Liver (tissue), 9 donors: Measurements from ENCODE around the gene NCAPG2. TPM values are rescaled to one million over a fixed set of nuclear protein-coding genes. Genes with fewer than 3 reads are reported as not detected.

Experiments used
- DNase-seq: peaks from one replicate; pipeline ENCODE4 v3.0.0-alpha.2; 2017; ENCODE audit warnings: low spot score
- H3K27ac ChIP-seq, 2 donors: one replicate each; pipeline ENCODE4 v1.7.0; 2013; ENCODE audit warnings: inconsistent platforms in 2 of 2, low read length in 2 of 2, control low read depth in 1 of 2, low read depth in 1 of 2, mild to moderate bottlenecking in 1 of 2
- H3K27me3 ChIP-seq, 4 donors: one replicate each; pipeline versions ENCODE4 v1.6.1 to v1.7.0; 2013; ENCODE audit warnings: low read length in 3 of 4, inconsistent platforms in 1 of 4, mild to moderate bottlenecking in 1 of 4, moderate library complexity in 1 of 4; ENCODE audit not compliant: control insufficient read depth in 4 of 4, insufficient read depth in 4 of 4
- H3K36me3 ChIP-seq, 4 donors: one replicate each; pipeline versions ENCODE4 v1.6.1 to v1.7.0; 2013; ENCODE audit warnings: low read length in 3 of 4, mild to moderate bottlenecking in 3 of 4, low read depth in 1 of 4, moderate library complexity in 1 of 4; ENCODE audit not compliant: control insufficient read depth in 4 of 4, insufficient read depth in 3 of 4
- H3K4me1 ChIP-seq, 4 donors: one replicate each; pipeline versions ENCODE4 v1.6.1 to v1.7.0; 2013; ENCODE audit warnings: low read length in 3 of 4, mild to moderate bottlenecking in 3 of 4, moderate library complexity in 1 of 4; ENCODE audit not compliant: control insufficient read depth in 4 of 4, insufficient read depth in 4 of 4
- H3K4me3 ChIP-seq, 3 donors: one replicate each; pipeline versions ENCODE4 v1.6.1 to v1.7.0; 2013; ENCODE audit warnings: low read length in 3 of 3, control low read depth in 1 of 3, low read depth in 1 of 3, mild to moderate bottlenecking in 1 of 3
- H3K9ac ChIP-seq, 2 donors: one replicate each; pipeline ENCODE4 v1.7.0; 2013; ENCODE audit warnings: low read length in 2 of 2, mild to moderate bottlenecking in 2 of 2, moderate library complexity in 2 of 2, control low read depth in 1 of 2, low read depth in 1 of 2
- H3K9me3 ChIP-seq, 4 donors: one replicate each; pipeline versions ENCODE4 v1.6.1 to v1.7.0; 2013; ENCODE audit warnings: low read length in 3 of 4; ENCODE audit not compliant: control insufficient read depth in 4 of 4
- EGR1 ChIP-seq, 2 donors: IDR thresholded peaks; 2 replicates each; pipeline ENCODE4 v1.6.1; 2016 to 2018; ENCODE audit warnings: antibody characterized with exemption in 2 of 2, low read depth in 2 of 2
- FOXA1 ChIP-seq: IDR thresholded peaks from 2 replicates; pipeline ENCODE4 v1.6.1; 2016; ENCODE audit warnings: antibody characterized with exemption
- FOXA2 ChIP-seq: IDR thresholded peaks from 2 replicates; pipeline ENCODE4 v1.6.1; 2016; ENCODE audit warnings: antibody characterized with exemption
- GABPA ChIP-seq, 2 donors: IDR thresholded peaks in 1 of 2; conservative IDR thresholded peaks in 1 of 2; 2 replicates each; pipeline ENCODE4 v1.6.1; 2016; ENCODE audit warnings: antibody characterized with exemption in 2 of 2, mild to moderate bottlenecking in 1 of 2, moderate library complexity in 1 of 2
- HNF4A ChIP-seq, 2 donors: conservative IDR thresholded peaks; 2 replicates each; pipeline ENCODE4 v1.6.1; 2016; ENCODE audit warnings: antibody characterized with exemption in 2 of 2, mild to moderate bottlenecking in 2 of 2
- HNF4G ChIP-seq: IDR thresholded peaks from 2 replicates; pipeline ENCODE4 v1.6.1; 2016; ENCODE audit warnings: antibody characterized with exemption
- JUND ChIP-seq, 2 donors: IDR thresholded peaks; 2 replicates each; pipeline ENCODE4 v1.6.1; 2016; ENCODE audit warnings: antibody characterized with exemption in 2 of 2
- NR2F2 ChIP-seq: IDR thresholded peaks from 2 replicates; pipeline ENCODE4 v1.6.1; 2016; ENCODE audit warnings: antibody characterized with exemption
- RAD21 ChIP-seq, 2 donors: IDR thresholded peaks; 2 replicates each; pipeline ENCODE4 v1.6.1; 2016; ENCODE audit warnings: antibody characterized with exemption in 2 of 2, mild to moderate bottlenecking in 2 of 2
- RXRA ChIP-seq, 2 donors: IDR thresholded peaks; 2 replicates each; pipeline ENCODE4 v1.6.1; 2017 to 2018; ENCODE audit warnings: antibody characterized with exemption in 2 of 2, mild to moderate bottlenecking in 1 of 2
- SP1 ChIP-seq: IDR thresholded peaks from 2 replicates; pipeline ENCODE4 v1.6.1; 2018; ENCODE audit warnings: antibody characterized with exemption, mild to moderate bottlenecking
- TAF1 ChIP-seq: conservative IDR thresholded peaks from 2 replicates; pipeline ENCODE4 v1.6.1; 2016; ENCODE audit warnings: antibody characterized with exemption, mild to moderate bottlenecking
- YY1 ChIP-seq: IDR thresholded peaks from 2 replicates; pipeline ENCODE4 v1.6.1; 2016; ENCODE audit warnings: antibody characterized with exemption, mild to moderate bottlenecking
- WGBS: extraction: QIAGEN DNeasy Blood & Tissue Kit; methylation state at CpG from one replicate; pipeline ENCODE4 v1.1.7; 2013; 5-methylcytosine and 5-hydroxymethylcytosine counted together
- polyA plus RNA-seq, 2 donors: library from polyadenylated mRNA; stranded (reverse) in 1 of 2; unstranded in 1 of 2; fragments of 200-250 nt in 1 of 2; fragments of >200 nt in 1 of 2; fragmentation: Nextera tagmentation in 1 of 2; extraction: Ambion mirVana in 1 of 2; gene quantifications; one replicate each; pipeline versions ENCODE4 v1.2.1 to v1.2.3, GENCODE V29; 2013 to 2015
- total RNA-seq, 2 donors: library from RNA; depleted of rRNA; stranded (reverse); fragments of >200 nt; gene quantifications; one replicate each; pipeline ENCODE4 v1.2.3, GENCODE V29; 2014
- TF ChIP-seq, protein P1 (sequence below): IDR thresholded peaks from 2 replicates; pipeline ENCODE4 v1.6.1; 2016; ENCODE audit warnings: antibody characterized with exemption
- TF ChIP-seq, protein P2 (sequence below): fragments of 150-350 bp; IDR thresholded peaks from 2 replicates; pipeline ENCODE4 v1.5.1; 2017; ENCODE audit warnings: improper control_type of control experiment, low read depth, low read length; ENCODE audit not compliant: missing input control
- TF ChIP-seq, protein P3 (sequence below): IDR thresholded peaks from 2 replicates; pipeline ENCODE4 v1.6.1; 2016; ENCODE audit warnings: antibody characterized with exemption
- TF ChIP-seq, protein P4 (sequence below): IDR thresholded peaks from 2 replicates; pipeline ENCODE4 v1.6.1; 2016; ENCODE audit warnings: antibody characterized with exemption
- TF ChIP-seq, protein P5 (sequence below): IDR thresholded peaks from 2 replicates; pipeline ENCODE4 v1.6.1; 2016; ENCODE audit warnings: antibody characterized with exemption, mild to moderate bottlenecking
- donor health status: healthy.
- donor health status: healthy.
- donor health status: healthy.
- donor health status: healthy.
- donor health status: healthy.

Gene NCAPG2
- total and polyA plus RNA-seq, 4 donors, result 0.89 to 37.4 (median 3.7) TPM

DNA sequence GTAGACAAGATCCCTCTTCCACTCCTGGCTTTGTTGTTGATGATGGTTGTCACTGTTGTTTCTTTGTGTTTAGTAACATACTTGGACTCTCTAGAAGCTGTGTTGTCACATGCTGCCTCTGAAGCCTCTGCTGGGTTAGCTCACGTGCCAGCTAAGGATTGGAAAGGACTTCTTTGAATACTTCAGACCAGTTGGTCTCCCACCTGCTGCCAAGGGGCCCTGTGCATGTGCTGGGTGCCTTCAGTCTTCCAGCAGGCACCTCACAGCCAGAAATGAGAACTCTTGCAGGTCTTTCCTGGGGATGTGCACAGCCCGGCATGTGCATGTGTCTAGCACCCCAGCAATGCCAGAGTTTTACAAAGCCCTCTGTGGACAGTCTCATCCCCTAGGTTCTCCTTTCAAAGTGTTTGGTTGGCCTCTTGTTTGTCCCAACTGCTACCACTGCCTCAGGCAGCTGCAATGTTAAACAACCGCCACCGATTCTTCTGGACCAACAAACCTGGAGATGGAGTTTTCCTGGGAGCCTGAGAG lies 21.7 kb upstream of the NCAPG2 start:
- Histone ChIP-seq H3K36me3 (peaks cover 0 to 3% (median 0%) of the 10 kb centered on the region in 4 donors), H3K9me3 (no peaks in the 10 kb centered on the region), H3K4me3 (no peak overlapping the region), H3K27ac (no peak overlapping the region), H3K4me1 (no peaks in the 10 kb centered on the region), H3K27me3 (no peaks in the 10 kb centered on the region), H3K9ac (no peak overlapping the region)
- TF ChIP-seq GABPA (IDR thresholded peaks at IDR 0.05 in 1 of 2, conservative IDR thresholded peaks at IDR 0.05 in 1 of 2) (no peak), JUND (IDR thresholded peaks at IDR 0.05) (no peak), NR2F2 (no peak), TAF1 (no peak), FOXA1 (no peak), HNF4A (conservative IDR thresholded peaks at IDR 0.05) (no peak), SP1 (no peak), HNF4G (no peak), RXRA (IDR thresholded peaks at IDR 0.05) (no peak), YY1 (no peak), RAD21 (IDR thresholded peaks at IDR 0.05) (no peak), FOXA2 (no peak), EGR1 (IDR thresholded peaks at IDR 0.05; ENCODE audit: low read depth in 2 of 2) (no peak)
- TF ChIP-seq, protein P1, sequence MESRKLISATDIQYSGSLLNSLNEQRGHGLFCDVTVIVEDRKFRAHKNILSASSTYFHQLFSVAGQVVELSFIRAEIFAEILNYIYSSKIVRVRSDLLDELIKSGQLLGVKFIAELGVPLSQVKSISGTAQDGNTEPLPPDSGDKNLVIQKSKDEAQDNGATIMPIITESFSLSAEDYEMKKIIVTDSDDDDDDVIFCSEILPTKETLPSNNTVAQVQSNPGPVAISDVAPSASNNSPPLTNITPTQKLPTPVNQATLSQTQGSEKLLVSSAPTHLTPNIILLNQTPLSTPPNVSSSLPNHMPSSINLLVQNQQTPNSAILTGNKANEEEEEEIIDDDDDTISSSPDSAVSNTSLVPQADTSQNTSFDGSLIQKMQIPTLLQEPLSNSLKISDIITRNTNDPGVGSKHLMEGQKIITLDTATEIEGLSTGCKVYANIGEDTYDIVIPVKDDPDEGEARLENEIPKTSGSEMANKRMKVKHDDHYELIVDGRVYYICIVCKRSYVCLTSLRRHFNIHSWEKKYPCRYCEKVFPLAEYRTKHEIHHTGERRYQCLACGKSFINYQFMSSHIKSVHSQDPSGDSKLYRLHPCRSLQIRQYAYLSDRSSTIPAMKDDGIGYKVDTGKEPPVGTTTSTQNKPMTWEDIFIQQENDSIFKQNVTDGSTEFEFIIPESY, result no peak
- TF ChIP-seq, protein P2, sequence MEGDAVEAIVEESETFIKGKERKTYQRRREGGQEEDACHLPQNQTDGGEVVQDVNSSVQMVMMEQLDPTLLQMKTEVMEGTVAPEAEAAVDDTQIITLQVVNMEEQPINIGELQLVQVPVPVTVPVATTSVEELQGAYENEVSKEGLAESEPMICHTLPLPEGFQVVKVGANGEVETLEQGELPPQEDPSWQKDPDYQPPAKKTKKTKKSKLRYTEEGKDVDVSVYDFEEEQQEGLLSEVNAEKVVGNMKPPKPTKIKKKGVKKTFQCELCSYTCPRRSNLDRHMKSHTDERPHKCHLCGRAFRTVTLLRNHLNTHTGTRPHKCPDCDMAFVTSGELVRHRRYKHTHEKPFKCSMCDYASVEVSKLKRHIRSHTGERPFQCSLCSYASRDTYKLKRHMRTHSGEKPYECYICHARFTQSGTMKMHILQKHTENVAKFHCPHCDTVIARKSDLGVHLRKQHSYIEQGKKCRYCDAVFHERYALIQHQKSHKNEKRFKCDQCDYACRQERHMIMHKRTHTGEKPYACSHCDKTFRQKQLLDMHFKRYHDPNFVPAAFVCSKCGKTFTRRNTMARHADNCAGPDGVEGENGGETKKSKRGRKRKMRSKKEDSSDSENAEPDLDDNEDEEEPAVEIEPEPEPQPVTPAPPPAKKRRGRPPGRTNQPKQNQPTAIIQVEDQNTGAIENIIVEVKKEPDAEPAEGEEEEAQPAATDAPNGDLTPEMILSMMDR, result no peak
- TF ChIP-seq, protein P3, sequence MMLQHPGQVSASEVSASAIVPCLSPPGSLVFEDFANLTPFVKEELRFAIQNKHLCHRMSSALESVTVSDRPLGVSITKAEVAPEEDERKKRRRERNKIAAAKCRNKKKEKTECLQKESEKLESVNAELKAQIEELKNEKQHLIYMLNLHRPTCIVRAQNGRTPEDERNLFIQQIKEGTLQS, result no peak
- TF ChIP-seq, protein P4, sequence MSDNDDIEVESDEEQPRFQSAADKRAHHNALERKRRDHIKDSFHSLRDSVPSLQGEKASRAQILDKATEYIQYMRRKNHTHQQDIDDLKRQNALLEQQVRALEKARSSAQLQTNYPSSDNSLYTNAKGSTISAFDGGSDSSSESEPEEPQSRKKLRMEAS, result no peak
- TF ChIP-seq, protein P5, sequence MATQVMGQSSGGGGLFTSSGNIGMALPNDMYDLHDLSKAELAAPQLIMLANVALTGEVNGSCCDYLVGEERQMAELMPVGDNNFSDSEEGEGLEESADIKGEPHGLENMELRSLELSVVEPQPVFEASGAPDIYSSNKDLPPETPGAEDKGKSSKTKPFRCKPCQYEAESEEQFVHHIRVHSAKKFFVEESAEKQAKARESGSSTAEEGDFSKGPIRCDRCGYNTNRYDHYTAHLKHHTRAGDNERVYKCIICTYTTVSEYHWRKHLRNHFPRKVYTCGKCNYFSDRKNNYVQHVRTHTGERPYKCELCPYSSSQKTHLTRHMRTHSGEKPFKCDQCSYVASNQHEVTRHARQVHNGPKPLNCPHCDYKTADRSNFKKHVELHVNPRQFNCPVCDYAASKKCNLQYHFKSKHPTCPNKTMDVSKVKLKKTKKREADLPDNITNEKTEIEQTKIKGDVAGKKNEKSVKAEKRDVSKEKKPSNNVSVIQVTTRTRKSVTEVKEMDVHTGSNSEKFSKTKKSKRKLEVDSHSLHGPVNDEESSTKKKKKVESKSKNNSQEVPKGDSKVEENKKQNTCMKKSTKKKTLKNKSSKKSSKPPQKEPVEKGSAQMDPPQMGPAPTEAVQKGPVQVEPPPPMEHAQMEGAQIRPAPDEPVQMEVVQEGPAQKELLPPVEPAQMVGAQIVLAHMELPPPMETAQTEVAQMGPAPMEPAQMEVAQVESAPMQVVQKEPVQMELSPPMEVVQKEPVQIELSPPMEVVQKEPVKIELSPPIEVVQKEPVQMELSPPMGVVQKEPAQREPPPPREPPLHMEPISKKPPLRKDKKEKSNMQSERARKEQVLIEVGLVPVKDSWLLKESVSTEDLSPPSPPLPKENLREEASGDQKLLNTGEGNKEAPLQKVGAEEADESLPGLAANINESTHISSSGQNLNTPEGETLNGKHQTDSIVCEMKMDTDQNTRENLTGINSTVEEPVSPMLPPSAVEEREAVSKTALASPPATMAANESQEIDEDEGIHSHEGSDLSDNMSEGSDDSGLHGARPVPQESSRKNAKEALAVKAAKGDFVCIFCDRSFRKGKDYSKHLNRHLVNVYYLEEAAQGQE, result no peak
- WGBS, result 92% methylated on average over 4 of the region's 4 CpGs
- no peak for DNase-seq
